NCI-H524 (cell line): ENCODE data around the gene TMIGD1.

ENCODE experiments used
- DNase-seq, 2 experiments: peaks; one replicate each; lab custom pipeline; 2025; lab: John Stamatoyannopoulos, UW

Gene TMIGD1

GRCh38 chr17:30333503-30334360 is at the start of gene TMIGD1:
Gene TMIGD1 (minus strand): TSS chr17:30334057. CDS start chr17:30332133, 1,924 bp downstream.
- no peak for DNase-seq

- no peak for DNase-seq
Observed at GRCh38 chr17:30382345-30382744, 48.5 kb upstream of the TMIGD1 start.

- DNase-seq = no peak
Observed at GRCh38 chr17:30381340-30381659, 47.4 kb upstream of the TMIGD1 start.

- DNase-seq = peak in 1 of 2 experiments; percentile 29
Observed at GRCh38 chr17:30380643-30381339, 46.9 kb upstream of the TMIGD1 start.

GRCh38 chr17:30379903-30380381 is 46.1 kb upstream of the TMIGD1 start:
- DNase-seq = peak; percentile 39 to 48

GRCh38 chr17:30379303-30379902 is 45.5 kb upstream of the TMIGD1 start:
- DNase-seq = peak in 1 of 2 experiments; percentile 48

GRCh38 chr17:30378825-30379302 is 45.0 kb upstream of the TMIGD1 start, which contains the start of gene CPD:
Gene CPD (plus strand): TSS chr17:30378927. CDS start chr17:30378981, 54 bp downstream.
- DNase-seq = peak; percentile 95 to 96

- no peak for DNase-seq
Observed at GRCh38 chr17:30378241-30378824, 44.5 kb upstream of the TMIGD1 start.

GRCh38 chr17:30377574-30378240 is 43.9 kb upstream of the TMIGD1 start:
- no peak for DNase-seq

GRCh38 chr17:30376621-30377452 is 43.0 kb upstream of the TMIGD1 start:
- peak in 1 of 2 experiments; percentile 17 for DNase-seq

- DNase-seq = no peak
Observed at GRCh38 chr17:30375661-30376060, 41.8 kb upstream of the TMIGD1 start.

GRCh38 chr17:30372755-30373154 is 38.9 kb upstream of the TMIGD1 start:
- DNase-seq = no peak

- DNase-seq = no peak
Observed at GRCh38 chr17:30369995-30370394, 36.1 kb upstream of the TMIGD1 start.

- DNase-seq = no peak
Observed at GRCh38 chr17:30368912-30369720, 35.3 kb upstream of the TMIGD1 start.

GRCh38 chr17:30366536-30366935 is 32.7 kb upstream of the TMIGD1 start:
- no peak for DNase-seq

GRCh38 chr17:30363715-30364202 is 29.9 kb upstream of the TMIGD1 start:
- DNase-seq = no peak

GRCh38 chr17:30361766-30362279 is 28.0 kb upstream of the TMIGD1 start:
- DNase-seq = no peak

- DNase-seq = no peak
Observed at GRCh38 chr17:30360086-30360808, 26.4 kb upstream of the TMIGD1 start.
